ENCODE measurements around the gene NPC2.
A peak's percentile ranks its signal among the peaks of the same experiment; 100 is the strongest.
"Not testable (repeated sequence)": the region's sequence is repeated elsewhere in the genome, so short reads cannot be mapped to it uniquely, and the experiment has no call there.

NPC2 gene

DNA sequence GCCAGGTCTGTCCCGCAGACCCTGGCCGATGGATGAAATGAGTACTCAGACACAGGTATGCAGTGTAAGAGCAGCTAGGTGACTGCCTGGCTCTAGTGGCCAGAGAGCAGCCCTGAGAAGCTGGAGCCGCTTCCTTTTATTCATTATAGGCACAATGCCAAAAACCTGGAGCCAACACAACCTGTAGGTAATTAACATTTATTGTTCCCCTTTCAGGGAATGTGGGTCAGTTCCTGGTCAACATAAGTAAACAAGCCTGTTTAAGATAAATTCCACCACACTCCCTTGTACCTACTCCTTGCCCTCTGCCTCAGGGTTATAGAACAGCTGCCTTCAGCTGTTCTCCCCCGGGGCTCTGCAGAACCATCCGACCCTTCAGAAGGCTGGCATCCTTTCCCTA, 38.7 kb downstream of the NPC2 start:
- in situ Hi-C loops (cut with HindIII; ENCODE audit: low pct_ligation_motif_present, low pct_unique_long_range_greater_than_20kb, low sequenced_read_pairs); DNase-seq: not testable (repeated sequence)

DNA sequence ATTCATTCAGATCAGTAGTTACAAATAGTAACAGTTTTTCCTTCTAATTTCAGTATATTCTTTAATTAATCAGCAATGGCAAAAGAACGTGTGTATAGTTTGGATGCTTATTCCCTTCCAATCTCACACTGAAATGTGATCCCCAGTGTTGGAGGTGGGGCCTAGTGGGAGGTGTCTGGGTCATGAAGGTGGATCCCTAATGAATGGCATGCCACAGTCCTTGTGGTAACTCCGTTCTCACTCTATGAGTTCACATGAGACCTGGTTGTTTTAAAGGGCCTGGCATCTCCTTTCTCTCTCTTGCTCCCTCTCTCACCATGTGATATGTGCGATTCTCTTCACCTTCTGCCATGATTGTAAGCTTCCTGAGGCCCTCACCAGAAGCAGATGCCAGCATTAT, 48.2 kb downstream of the NPC2 start:
- no peak for DNase-seq

DNA sequence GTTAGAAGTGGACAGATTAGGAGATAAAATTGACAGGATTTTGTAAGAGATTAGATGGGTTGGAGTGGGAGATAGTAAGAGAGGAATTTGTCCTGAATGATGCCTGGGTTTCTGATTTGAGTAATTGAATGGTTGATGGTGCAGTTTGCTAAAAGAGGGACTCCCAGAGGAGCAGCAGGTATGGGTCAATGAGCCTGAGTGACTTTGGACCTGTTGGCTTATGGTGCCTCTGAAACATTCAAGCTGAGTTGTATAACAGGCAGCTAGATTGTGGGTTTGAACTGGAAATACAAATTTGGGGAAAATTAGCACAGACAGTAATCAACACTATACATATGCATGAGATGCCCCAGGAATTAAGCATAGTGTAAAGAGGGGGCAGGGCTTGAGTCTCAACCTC, 50.3 kb downstream of the NPC2 start:
- in situ Hi-C loops (cut with HindIII; ENCODE audit: low pct_ligation_motif_present, low pct_unique_long_range_greater_than_20kb, low sequenced_read_pairs) = no loop called here
- no peak for DNase-seq

More for the DNA sequence above, 48.2 kb downstream of the NPC2 start:
- in situ Hi-C loops (cut with HindIII; ENCODE audit: low pct_ligation_motif_present, low pct_unique_long_range_greater_than_20kb, low sequenced_read_pairs) = no loop called here

DNA sequence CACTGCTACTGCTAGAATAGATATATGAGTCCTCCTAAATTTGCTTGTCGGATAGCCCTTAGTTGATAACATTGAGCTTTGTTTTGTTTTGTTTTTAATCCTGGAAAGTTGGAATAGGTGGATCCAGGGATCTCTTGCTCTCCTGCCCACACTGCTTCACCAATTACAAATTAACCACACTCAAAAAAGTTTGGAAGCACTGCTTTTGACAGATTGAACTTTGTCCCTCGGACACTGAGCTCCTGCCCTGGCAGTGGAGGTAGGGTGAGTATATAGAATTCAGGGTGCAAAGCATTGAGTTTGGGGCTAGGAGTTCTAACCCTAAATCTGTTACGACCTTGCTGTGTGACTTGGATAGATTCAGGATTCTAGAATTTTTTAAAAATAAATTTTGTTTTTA, 52.0 kb downstream of the NPC2 start:
- no peak for DNase-seq
- in situ Hi-C loops (cut with HindIII; ENCODE audit: low pct_ligation_motif_present, low pct_unique_long_range_greater_than_20kb, low sequenced_read_pairs) = no loop called here

DNA sequence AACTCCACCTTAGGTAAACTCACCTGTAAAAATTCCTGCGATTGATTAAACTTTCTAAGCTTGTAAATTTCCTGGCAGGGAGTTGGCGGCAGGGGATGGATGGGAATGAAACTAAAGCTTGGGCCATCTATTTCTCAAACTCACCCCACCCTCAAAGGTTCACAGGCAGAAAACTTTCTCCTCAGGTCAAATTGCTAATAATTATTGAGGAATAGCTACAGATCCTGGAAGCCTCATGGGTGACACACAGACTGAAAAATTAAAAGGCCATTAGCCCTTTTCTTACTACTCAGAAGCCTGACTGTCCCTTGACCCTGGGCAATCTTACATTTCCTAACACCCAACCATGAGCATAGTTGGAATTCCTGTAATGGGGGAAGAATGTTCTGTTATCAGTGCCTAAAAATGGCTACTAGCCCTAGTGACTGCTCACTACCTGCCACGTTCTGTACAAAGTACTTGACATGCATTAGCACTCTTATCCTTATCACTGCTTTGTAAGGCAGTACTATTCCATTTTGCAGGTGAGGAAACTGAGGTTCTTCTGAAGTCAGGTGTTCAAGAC, 54.7 kb downstream of the NPC2 start:
- DNase-seq = no peak
- in situ Hi-C loops (cut with HindIII; ENCODE audit: low pct_ligation_motif_present, low pct_unique_long_range_greater_than_20kb, low sequenced_read_pairs) = no loop called here

DNA sequence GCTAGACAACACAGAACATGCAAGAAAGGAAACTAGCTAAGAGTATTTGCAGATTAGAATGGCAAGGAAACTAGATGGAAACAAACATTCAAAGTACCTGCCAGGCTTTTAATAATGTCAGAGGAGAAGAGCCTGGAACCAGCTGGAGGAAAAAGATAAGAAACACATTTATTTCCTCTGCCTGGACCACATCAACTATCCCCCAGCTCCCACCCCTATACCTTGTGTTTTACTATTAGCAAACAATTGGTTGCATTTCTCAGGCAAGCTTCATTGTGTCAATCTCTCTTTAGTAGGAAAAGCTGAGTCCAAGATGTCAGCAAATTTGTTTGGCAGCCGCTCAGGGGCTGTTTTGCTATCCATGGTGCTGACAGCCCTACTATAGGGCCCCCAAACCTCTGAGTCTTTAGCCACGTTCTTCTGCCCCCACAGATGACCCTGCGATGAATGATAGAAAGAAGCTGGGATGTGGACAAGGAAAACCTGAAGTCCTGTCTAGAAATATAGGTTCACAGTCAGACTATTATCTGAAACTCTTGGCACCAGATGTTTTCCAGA, 55.5 kb downstream of the NPC2 start:
- peak; percentile 4 for DNase-seq
- in situ Hi-C loops (cut with HindIII; ENCODE audit: low pct_ligation_motif_present, low pct_unique_long_range_greater_than_20kb, low sequenced_read_pairs) = no loop called here

DNA sequence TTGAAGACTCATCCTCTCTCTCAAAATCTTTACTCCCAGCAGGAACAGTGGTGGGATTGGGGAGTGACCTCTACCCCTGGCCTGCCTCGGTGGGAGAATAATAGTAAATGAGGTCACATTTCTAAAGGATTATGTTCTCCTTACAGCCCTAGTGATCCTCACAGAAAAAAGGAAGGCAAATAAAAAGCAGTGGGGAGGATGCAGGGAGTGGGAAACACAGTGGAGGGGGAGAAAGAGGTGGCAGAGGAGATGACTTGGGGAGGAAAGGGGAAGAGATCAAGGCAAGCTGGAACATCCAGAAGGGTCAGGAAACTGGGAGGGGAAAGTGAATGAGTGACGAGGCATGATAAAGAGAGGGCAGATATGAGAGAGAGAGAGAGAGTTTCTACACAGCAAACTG, 58.8 kb downstream of the NPC2 start:
- in situ Hi-C loops (cut with HindIII; ENCODE audit: low pct_ligation_motif_present, low pct_unique_long_range_greater_than_20kb, low sequenced_read_pairs) = no loop called here
- DNase-seq = no peak

DNA sequence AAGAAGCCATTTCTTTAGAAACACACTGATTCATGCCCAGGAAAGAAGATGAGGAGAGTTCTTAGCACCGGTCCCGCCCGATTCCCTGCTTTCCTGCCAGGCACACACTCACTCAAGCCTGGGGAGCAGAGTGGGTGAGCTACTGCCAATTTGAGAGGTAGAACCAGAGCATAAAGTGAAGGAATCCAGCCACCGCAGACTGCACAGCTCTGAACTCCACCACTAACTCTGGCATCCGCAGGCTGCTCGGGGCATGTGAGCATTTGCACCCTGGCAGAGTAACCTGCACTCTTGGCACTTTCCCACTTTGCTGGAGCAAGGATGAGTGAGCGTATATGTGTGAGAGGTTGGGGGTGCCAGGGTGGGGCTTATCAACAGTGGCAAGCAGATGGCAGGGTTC, 63.1 kb downstream of the NPC2 start:
- in situ Hi-C loops (cut with HindIII; ENCODE audit: low pct_ligation_motif_present, low pct_unique_long_range_greater_than_20kb, low sequenced_read_pairs) = no loop called here
- no peak for DNase-seq
